Natural killer cell treated with Interleukin-12 subunit alpha and Interleukin-12 subunit beta and Interleukin-15 and Interleukin-18, amount 100 ng/mL, for 72 hours (primary cell): ENCODE data around the gene DNAH14. TPM values are rescaled to one million over a fixed set of nuclear protein-coding genes. Genes with fewer than 3 reads are reported as not detected.
"Not testable (repeated sequence)": the region's sequence is repeated elsewhere in the genome, so short reads cannot be mapped to it uniquely, and the experiment has no call there.

Experiments used
- ATAC-seq, 2 donors: fragments of 150-1000 bp; cut with Tn5 transposase in 1 of 2; sonication (Bioruptor Pico), chemical (Tn5 transposase) in 1 of 2; 2 replicates each; pipeline ENCODE4 v1.10.0; 2021
- DNase-seq: peaks from one replicate; pipeline ENCODE4 v3.0.0; 2022; ENCODE audit warnings: low spot score
- H3K27ac Mint-ChIP-seq, 2 donors: 1 replicate in 1 of 2; 2 replicates in 1 of 2; pipeline ENCODE4 v1.8.0; 2022; ENCODE audit warnings: mixed read lengths in 2 of 2, mild to moderate bottlenecking in 1 of 2, moderate library complexity in 1 of 2
- H3K27me3 Mint-ChIP-seq, 2 donors: 1 replicate in 1 of 2; 2 replicates in 1 of 2; pipeline ENCODE4 v1.8.0; 2022; ENCODE audit warnings: mixed read lengths in 2 of 2
- H3K36me3 Mint-ChIP-seq: one replicate; pipeline ENCODE4 v1.8.0; 2022; ENCODE audit warnings: mixed read lengths
- H3K4me1 Mint-ChIP-seq, 2 donors: 1 replicate in 1 of 2; 2 replicates in 1 of 2; pipeline ENCODE4 v1.8.0; 2022; ENCODE audit warnings: low read depth in 2 of 2, mixed read lengths in 2 of 2, mild to moderate bottlenecking in 1 of 2
- H3K4me3 Mint-ChIP-seq: one replicate; pipeline ENCODE4 v1.8.0; 2022; ENCODE audit warnings: mixed read lengths
- H3K9me3 Mint-ChIP-seq: 2 replicates; pipeline ENCODE4 v1.8.0; 2022; ENCODE audit warnings: mixed read lengths
- total RNA-seq, 2 donors: library from RNA; stranded (reverse); gene quantifications; one replicate each; pipeline ENCODE4 v1.2.3, GENCODE V29; 2022

The DNAH14 gene
- total RNA-seq, 2 donors from 2014 or later = 1.4 to 1.7 TPM

- Mint-ChIP-seq H3K4me1 (no peaks in the 10 kb centered on the region), H3K27me3 (no peaks in the 10 kb centered on the region), H3K27ac (no peak overlapping the region), H3K9me3 (peaks cover 14% of the 10 kb centered on the region), H3K4me3 (no peak overlapping the region), H3K36me3 (no peaks in the 10 kb centered on the region)
- no peak for DNase-seq
- ATAC-seq = no peak
These were observed 167.7 kb downstream of the DNAH14 start for GRCh38 chr1:225097175-225097574.

GRCh38 chr1:225111000-225111399, 181.5 kb downstream of the DNAH14 start:
- Mint-ChIP-seq H3K4me1 (no peaks in the 10 kb centered on the region), H3K4me3 (no peak overlapping the region), H3K27me3 (no peaks in the 10 kb centered on the region), H3K36me3 (no peaks in the 10 kb centered on the region), H3K27ac (no peak overlapping the region), H3K9me3 (peaks cover 4% of the 10 kb centered on the region)
- ATAC-seq = no peak
- DNase-seq = no peak

GRCh38 chr1:225113265-225113664, 183.8 kb downstream of the DNAH14 start:
- no peaks in the 10 kb centered on the region for H3K27me3 Mint-ChIP-seq
- ATAC-seq = no peak
- H3K4me1 Mint-ChIP-seq = no peaks in the 10 kb centered on the region
- H3K27ac Mint-ChIP-seq = no peak overlapping the region
- H3K36me3 Mint-ChIP-seq = no peaks in the 10 kb centered on the region
- no peaks in the 10 kb centered on the region for H3K9me3 Mint-ChIP-seq
- DNase-seq = no peak
- H3K4me3 Mint-ChIP-seq = no peak overlapping the region

GRCh38 chr1:225114354-225114990, 185.0 kb downstream of the DNAH14 start:
- H3K9me3 Mint-ChIP-seq = no peaks in the 10 kb centered on the region
- H3K27me3 Mint-ChIP-seq = no peaks in the 10 kb centered on the region
- ATAC-seq = no peak
- no peak overlapping the region for H3K4me3 Mint-ChIP-seq
- DNase-seq = no peak
- H3K27ac Mint-ChIP-seq = no peak overlapping the region
- no peaks in the 10 kb centered on the region for H3K36me3 Mint-ChIP-seq
- H3K4me1 Mint-ChIP-seq = no peaks in the 10 kb centered on the region

DNA sequence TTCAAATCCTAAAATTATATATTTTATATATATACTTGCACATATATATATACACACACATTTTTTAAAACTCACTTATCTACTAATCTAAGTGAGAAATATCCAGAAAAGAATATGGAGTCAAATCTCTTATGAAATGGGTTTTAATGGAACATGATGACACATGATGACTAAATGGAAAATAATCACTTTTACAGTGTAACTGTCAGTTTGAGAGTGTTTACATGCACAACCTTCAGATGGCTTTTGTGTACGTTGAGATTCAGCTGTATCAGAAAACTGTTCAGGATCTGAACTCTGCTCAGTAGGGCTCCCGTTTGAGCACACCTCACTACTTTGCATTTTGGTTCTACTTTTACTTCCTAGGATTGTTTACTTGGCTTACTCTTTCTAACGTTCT, 189.8 kb downstream of the DNAH14 start:
- no peaks in the 10 kb centered on the region for H3K36me3 Mint-ChIP-seq
- no peak for ATAC-seq
- no peak overlapping the region for H3K4me3 Mint-ChIP-seq
- H3K4me1 Mint-ChIP-seq = no peaks in the 10 kb centered on the region
- no peak overlapping the region for H3K27ac Mint-ChIP-seq
- no peaks in the 10 kb centered on the region for H3K27me3 Mint-ChIP-seq
- no peak for DNase-seq
- H3K9me3 Mint-ChIP-seq = no peaks in the 10 kb centered on the region

- Mint-ChIP-seq H3K27me3 (no peaks in the 10 kb centered on the region), H3K9me3 (no peaks in the 10 kb centered on the region), H3K4me3 (no peak overlapping the region), H3K36me3 (no peaks in the 10 kb centered on the region), H3K4me1 (no peaks in the 10 kb centered on the region), H3K27ac (no peak overlapping the region)
- DNase-seq = no peak
- no peak for ATAC-seq
These were observed 191.6 kb downstream of the DNAH14 start for GRCh38 chr1:225121095-225121494.

DNA sequence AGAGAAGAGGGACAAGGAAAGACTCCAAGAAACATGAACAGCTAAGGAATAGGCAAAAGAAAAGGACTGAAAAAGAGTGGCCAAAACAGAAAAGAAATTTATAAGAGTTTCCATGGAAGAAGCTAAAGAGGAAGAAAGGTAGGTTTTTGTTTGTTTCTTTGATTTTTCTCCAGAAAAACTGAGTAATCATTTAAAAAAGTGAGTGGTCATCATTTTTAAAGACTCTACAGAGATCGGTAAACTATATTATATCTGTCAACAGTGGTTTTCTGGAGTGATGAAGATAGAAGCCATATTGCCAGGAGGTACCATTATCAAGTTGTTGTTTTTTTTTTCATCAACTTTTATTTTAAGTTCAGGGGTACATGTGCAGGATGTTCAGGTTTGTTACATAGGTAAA, 202.4 kb downstream of the DNAH14 start:
- peaks cover 8% of the 10 kb centered on the region for H3K36me3 Mint-ChIP-seq
- peaks cover 9% of the 10 kb centered on the region for H3K9me3 Mint-ChIP-seq
- H3K27ac Mint-ChIP-seq = no peak overlapping the region
- no peak overlapping the region for H3K4me3 Mint-ChIP-seq
- no peaks in the 10 kb centered on the region for H3K4me1 Mint-ChIP-seq
- H3K27me3 Mint-ChIP-seq = no peaks in the 10 kb centered on the region
- DNase-seq (no peak), ATAC-seq (no peak)

DNA sequence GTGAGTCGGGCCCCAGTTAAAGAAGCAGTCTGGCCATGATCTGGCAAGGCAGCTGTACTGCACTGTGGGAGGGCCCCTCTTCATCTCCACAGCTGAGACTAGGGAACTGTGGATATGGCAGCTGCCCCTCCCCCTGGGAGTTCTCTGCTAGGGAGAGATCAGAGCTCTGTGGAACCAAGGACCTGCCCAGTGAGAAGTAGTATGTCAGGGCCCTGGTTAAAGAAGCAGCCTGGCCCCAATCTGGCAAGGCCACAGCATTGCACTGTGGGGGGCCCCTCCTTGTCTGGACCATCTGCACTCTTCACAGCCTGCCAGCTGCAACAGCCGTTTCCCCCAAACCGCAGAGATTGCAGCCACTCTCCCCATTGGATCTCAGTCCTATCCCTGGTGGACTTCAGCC, 208.5 kb downstream of the DNAH14 start:
- H3K4me3 Mint-ChIP-seq = no peak overlapping the region
- peaks cover 15% of the 10 kb centered on the region for H3K9me3 Mint-ChIP-seq
- no peaks in the 10 kb centered on the region for H3K27me3 Mint-ChIP-seq
- no peaks in the 10 kb centered on the region for H3K4me1 Mint-ChIP-seq
- ATAC-seq = peak in 1 of 2 donors; percentile 45
- H3K36me3 Mint-ChIP-seq = peaks cover 8% of the 10 kb centered on the region
- no peak for DNase-seq
- no peak overlapping the region for H3K27ac Mint-ChIP-seq

- ATAC-seq (no peak), DNase-seq (no peak)
- Mint-ChIP-seq H3K27ac (no peak overlapping the region), H3K9me3 (peaks cover 2% of the 10 kb centered on the region), H3K4me1 (no peaks in the 10 kb centered on the region), H3K27me3 (no peaks in the 10 kb centered on the region), H3K36me3 (no peaks in the 10 kb centered on the region), H3K4me3 (no peak overlapping the region)
These were observed 213.5 kb downstream of the DNAH14 start for GRCh38 chr1:225143001-225143400.

DNA sequence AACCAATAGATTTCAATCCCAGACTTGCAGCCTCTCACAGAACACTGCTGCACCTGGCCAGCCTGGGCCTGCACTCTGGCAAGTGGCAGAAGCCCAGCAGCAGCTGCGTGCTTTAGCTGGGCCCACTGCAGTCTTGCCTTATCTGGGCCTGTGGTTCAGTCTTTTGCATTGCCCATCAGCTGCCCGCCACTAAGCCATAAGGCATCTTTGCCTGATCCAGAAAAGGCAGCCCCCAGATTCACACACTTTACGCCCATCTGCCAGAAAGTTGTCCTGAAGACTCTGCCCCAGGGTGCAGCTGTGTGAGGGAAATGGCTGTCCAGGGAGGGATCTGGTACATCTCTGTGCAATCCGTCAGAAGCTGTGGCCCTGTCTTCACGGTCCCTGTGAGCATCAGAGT, 217.0 kb downstream of the DNAH14 start:
- Mint-ChIP-seq H3K27me3 (peaks cover 0 to 4% of the 10 kb centered on the region in 2 donors), H3K27ac (no peak overlapping the region), H3K4me1 (no peaks in the 10 kb centered on the region), H3K4me3 (no peak overlapping the region), H3K36me3 (peaks cover 4% of the 10 kb centered on the region), H3K9me3 (peaks cover 3% of the 10 kb centered on the region)
- ATAC-seq (no peak), DNase-seq (no peak)

- H3K27me3 Mint-ChIP-seq, DNase-seq, ATAC-seq, H3K36me3 Mint-ChIP-seq, H3K27ac Mint-ChIP-seq, H3K4me3 Mint-ChIP-seq, H3K9me3 Mint-ChIP-seq, H3K4me1 Mint-ChIP-seq: not testable (repeated sequence)
These were observed 218.3 kb downstream of the DNAH14 start for GRCh38 chr1:225147791-225148190.

- DNase-seq = no peak
- peaks cover 4% of the 10 kb centered on the region for H3K36me3 Mint-ChIP-seq
- H3K9me3 Mint-ChIP-seq = peaks cover 3% of the 10 kb centered on the region
These were observed 222.6 kb downstream of the DNAH14 start for GRCh38 chr1:225152061-225152460.

DNA sequence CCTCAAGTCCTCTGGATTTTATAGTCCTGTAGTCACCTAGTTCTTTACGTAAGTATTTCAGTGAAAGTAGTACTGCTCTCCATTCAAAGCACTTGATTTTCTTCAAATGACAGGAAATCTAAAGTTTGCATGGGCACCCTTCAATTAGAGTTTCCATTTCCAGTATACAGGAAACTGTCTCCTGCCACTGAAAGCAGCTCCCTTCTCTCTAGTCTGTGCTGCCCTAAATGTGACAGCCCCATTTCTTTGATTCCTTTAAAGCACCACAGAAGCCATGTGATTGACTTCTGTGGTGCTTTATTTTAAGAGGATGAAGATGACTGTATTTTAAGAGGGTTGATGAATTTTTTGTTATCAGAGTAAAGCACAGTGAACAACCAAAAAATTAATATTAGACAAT, 226.1 kb downstream of the DNAH14 start:
- Mint-ChIP-seq H3K4me1 (no peaks in the 10 kb centered on the region), H3K4me3 (no peak overlapping the region), H3K27me3 (peaks cover 2 to 5% of the 10 kb centered on the region in 2 donors), H3K9me3 (no peaks in the 10 kb centered on the region), H3K36me3 (no peaks in the 10 kb centered on the region), H3K27ac (no peak overlapping the region)
- DNase-seq = no peak
- ATAC-seq = no peak

More at GRCh38 chr1:225152061-225152460, 222.6 kb downstream of the DNAH14 start:
- ATAC-seq = no peak
- H3K27me3 Mint-ChIP-seq = peaks cover 2 to 5% of the 10 kb centered on the region in 2 donors
- no peak overlapping the region for H3K27ac Mint-ChIP-seq
- H3K4me1 Mint-ChIP-seq = no peaks in the 10 kb centered on the region
- no peak overlapping the region for H3K4me3 Mint-ChIP-seq

DNA sequence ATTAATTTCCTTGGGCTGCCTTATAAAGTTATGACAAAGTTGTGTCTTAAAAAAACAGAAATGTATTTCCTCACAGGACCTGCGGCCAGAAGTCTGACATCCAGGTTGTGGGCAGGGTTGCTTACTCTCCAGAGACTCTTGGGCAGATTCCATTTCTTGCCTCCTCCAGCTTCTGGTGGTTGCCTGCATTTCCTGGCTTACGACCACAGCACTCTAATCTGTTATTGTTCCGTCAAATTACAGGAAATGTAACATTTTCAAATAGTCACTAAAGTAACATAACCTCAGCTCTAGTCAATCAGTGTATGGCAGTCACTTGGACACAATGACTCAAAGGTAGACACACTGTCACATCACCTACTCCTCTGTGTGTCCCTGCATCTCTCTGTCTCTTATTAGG, 226.8 kb downstream of the DNAH14 start:
- Mint-ChIP-seq H3K27me3 (peaks cover 2 to 3% of the 10 kb centered on the region in 2 donors), H3K4me3 (no peak overlapping the region), H3K36me3 (no peaks in the 10 kb centered on the region), H3K9me3 (no peaks in the 10 kb centered on the region), H3K4me1 (no peaks in the 10 kb centered on the region), H3K27ac (no peak overlapping the region)
- DNase-seq (no peak), ATAC-seq (peak in 1 of 2 donors; percentile 36)

GRCh38 chr1:225158291-225158690, 228.8 kb downstream of the DNAH14 start:
- Mint-ChIP-seq H3K27me3 (peaks cover 0 to 4% of the 10 kb centered on the region in 2 donors), H3K4me3 (no peak overlapping the region), H3K27ac (no peak overlapping the region), H3K9me3 (peaks cover 2% of the 10 kb centered on the region), H3K36me3 (no peaks in the 10 kb centered on the region), H3K4me1 (no peaks in the 10 kb centered on the region)
- ATAC-seq = no peak
- DNase-seq = no peak
